HL-60 (cell line): ENCODE measurements around the gene HMCN2.

Experiments
- GABPA ChIP-seq: IDR thresholded peaks from 2 replicates; pipeline ENCODE4 v1.6.1; 2012; ENCODE audit warnings: low read depth
- POLR2AphosphoS5 ChIP-seq: IDR thresholded peaks from 2 replicates; pipeline ENCODE4 v1.6.1; 2012; ENCODE audit warnings: low read depth
- SPI1 ChIP-seq: IDR thresholded peaks from 2 replicates; pipeline ENCODE4 v1.6.1; 2012; ENCODE audit warnings: low read depth, mild to moderate bottlenecking, borderline replicate concordance
- TF ChIP-seq, protein P1 (sequence below): IDR thresholded peaks from one replicate; pipeline ENCODE4 v1.5.1; 2011; ENCODE audit warnings: low read length, control low read depth, inconsistent platforms; ENCODE audit not compliant: insufficient read depth
- TF ChIP-seq, protein P2 (sequence below): IDR thresholded peaks from 2 replicates; pipeline ENCODE4 v1.6.1; 2012; ENCODE audit warnings: low read depth; ENCODE audit not compliant: insufficient replicate concordance

DNA sequence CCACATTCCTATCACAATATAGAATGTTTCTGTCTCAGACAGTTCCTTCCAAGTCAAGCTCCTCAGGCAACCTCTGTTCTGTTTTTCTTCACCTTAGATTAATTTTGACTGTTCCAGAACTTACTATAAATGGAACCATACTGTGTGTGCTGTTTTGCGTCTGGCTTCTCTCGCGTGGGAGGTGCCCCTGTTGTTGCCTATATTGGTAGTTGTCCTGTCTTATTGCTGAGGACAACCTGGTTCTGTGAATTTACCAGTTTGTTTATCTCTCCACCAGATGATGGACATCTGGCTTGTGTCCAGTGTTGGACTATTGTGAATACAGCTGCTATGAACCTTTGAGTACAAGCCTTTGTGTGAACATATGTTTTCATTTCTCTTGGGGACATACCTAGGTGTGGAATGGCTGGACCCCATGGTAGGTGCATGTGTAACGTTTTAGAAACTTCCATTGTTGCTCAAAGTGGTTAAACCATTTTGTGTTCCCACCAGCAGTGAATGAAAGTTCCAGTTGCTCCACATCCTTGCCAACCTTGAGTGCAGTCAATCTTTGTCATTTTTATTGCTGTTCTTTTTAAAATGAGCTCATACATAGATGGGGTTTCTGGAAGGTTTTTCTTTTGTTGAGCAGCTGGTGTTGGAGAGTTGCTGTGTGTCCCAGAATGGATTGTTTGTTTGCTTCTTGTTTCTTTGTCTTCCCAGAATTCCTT is 18.1 kb downstream of the HMCN2 start:
- TF ChIP-seq, protein P1, sequence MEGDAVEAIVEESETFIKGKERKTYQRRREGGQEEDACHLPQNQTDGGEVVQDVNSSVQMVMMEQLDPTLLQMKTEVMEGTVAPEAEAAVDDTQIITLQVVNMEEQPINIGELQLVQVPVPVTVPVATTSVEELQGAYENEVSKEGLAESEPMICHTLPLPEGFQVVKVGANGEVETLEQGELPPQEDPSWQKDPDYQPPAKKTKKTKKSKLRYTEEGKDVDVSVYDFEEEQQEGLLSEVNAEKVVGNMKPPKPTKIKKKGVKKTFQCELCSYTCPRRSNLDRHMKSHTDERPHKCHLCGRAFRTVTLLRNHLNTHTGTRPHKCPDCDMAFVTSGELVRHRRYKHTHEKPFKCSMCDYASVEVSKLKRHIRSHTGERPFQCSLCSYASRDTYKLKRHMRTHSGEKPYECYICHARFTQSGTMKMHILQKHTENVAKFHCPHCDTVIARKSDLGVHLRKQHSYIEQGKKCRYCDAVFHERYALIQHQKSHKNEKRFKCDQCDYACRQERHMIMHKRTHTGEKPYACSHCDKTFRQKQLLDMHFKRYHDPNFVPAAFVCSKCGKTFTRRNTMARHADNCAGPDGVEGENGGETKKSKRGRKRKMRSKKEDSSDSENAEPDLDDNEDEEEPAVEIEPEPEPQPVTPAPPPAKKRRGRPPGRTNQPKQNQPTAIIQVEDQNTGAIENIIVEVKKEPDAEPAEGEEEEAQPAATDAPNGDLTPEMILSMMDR = no peak
- TF ChIP-seq, protein P2, sequence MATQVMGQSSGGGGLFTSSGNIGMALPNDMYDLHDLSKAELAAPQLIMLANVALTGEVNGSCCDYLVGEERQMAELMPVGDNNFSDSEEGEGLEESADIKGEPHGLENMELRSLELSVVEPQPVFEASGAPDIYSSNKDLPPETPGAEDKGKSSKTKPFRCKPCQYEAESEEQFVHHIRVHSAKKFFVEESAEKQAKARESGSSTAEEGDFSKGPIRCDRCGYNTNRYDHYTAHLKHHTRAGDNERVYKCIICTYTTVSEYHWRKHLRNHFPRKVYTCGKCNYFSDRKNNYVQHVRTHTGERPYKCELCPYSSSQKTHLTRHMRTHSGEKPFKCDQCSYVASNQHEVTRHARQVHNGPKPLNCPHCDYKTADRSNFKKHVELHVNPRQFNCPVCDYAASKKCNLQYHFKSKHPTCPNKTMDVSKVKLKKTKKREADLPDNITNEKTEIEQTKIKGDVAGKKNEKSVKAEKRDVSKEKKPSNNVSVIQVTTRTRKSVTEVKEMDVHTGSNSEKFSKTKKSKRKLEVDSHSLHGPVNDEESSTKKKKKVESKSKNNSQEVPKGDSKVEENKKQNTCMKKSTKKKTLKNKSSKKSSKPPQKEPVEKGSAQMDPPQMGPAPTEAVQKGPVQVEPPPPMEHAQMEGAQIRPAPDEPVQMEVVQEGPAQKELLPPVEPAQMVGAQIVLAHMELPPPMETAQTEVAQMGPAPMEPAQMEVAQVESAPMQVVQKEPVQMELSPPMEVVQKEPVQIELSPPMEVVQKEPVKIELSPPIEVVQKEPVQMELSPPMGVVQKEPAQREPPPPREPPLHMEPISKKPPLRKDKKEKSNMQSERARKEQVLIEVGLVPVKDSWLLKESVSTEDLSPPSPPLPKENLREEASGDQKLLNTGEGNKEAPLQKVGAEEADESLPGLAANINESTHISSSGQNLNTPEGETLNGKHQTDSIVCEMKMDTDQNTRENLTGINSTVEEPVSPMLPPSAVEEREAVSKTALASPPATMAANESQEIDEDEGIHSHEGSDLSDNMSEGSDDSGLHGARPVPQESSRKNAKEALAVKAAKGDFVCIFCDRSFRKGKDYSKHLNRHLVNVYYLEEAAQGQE = no peak
- TF ChIP-seq SPI1 = no peak
- no peak for TF ChIP-seq POLR2AphosphoS5
- no peak for TF ChIP-seq GABPA
